KMS-11 (cell line): ENCODE measurements around the gene DMGDH.

Experiments
- H2AFZ ChIP-seq: fragments of 200-600 bp; sonication (generic); 2 replicates; pipeline ENCODE4 v1.6.1; 2016; ENCODE audit warnings: antibody characterized with exemption, mixed run types, low read depth
- H3K27ac ChIP-seq: fragments of 200-600 bp; sonication (generic); 2 replicates; pipeline ENCODE4 v1.6.1; 2016; ENCODE audit warnings: mild to moderate bottlenecking, mixed run types
- H3K27me3 ChIP-seq: fragments of 200-600 bp; sonication (generic); 2 replicates; pipeline ENCODE4 v1.6.1; 2017; ENCODE audit warnings: mild to moderate bottlenecking, low read depth, mixed run types, moderate library complexity; ENCODE audit not compliant: insufficient read depth
- H3K36me3 ChIP-seq: fragments of 200-600 bp; sonication (generic); 2 replicates; pipeline ENCODE4 v1.6.1; 2017; ENCODE audit warnings: mild to moderate bottlenecking, mixed run types; ENCODE audit not compliant: insufficient read depth
- H3K4me1 ChIP-seq: fragments of 200-600 bp; sonication (generic); 2 replicates; pipeline ENCODE4 v1.6.1; 2016; ENCODE audit warnings: mild to moderate bottlenecking, low read depth, mixed run types; ENCODE audit not compliant: poor library complexity, severe bottlenecking
- H3K4me2 ChIP-seq: fragments of 200-600 bp; sonication (generic); 2 replicates; pipeline ENCODE4 v1.7.0; 2016; ENCODE audit warnings: mild to moderate bottlenecking, mixed run types
- H3K4me3 ChIP-seq: fragments of 200-600 bp; sonication (generic); IDR thresholded peaks from 2 replicates; pipeline ENCODE4 v1.6.1; 2017; ENCODE audit warnings: low read depth, low read length, mixed read lengths; ENCODE audit not compliant: insufficient read depth
- H3K79me2 ChIP-seq: fragments of 200-600 bp; sonication (generic); 2 replicates; pipeline ENCODE4 v1.6.1; 2016; ENCODE audit warnings: low read depth, mixed run types; ENCODE audit not compliant: insufficient read depth
- H3K9ac ChIP-seq: fragments of 200-600 bp; sonication (generic); 2 replicates; pipeline ENCODE4 v1.6.1; 2016; ENCODE audit warnings: mild to moderate bottlenecking, mixed run types
- H4K20me1 ChIP-seq: fragments of 200-600 bp; sonication (generic); 2 replicates; pipeline ENCODE4 v1.6.1; 2016; ENCODE audit warnings: mild to moderate bottlenecking, mixed run types; ENCODE audit not compliant: insufficient read depth
- TF ChIP-seq, protein P1 (sequence below): fragments of 200-600 bp; sonication (generic); conservative IDR thresholded peaks from 2 replicates; pipeline ENCODE4 v1.6.1; 2017; ENCODE audit warnings: low read depth, mild to moderate bottlenecking, antibody characterized with exemption, low read length, moderate library complexity, mixed read lengths

The DMGDH gene

DNA sequence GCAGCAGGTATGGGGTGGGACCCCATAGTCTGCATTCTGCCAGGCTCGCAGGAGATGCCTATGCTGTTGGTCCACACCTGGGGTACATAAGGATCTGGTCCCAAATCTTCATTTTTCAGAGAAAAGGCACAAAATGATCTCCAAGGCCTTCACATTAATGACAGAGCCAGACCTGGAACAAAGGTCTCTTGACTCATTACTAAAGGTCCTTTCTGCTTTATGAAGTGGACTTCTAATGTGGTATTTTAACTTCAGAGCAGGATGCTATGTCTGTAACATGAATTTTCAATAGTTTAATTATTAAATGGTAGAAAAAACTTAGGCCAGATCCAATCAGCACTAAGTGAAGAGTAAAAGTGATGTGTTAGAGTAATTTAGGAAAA lies 38.0 kb downstream of the DMGDH start:
- Histone ChIP-seq H3K4me1 (no peaks in the 10 kb centered on the region), H3K4me2 (no peak overlapping the region), H3K27ac (no peak overlapping the region), H3K36me3 (no peaks in the 10 kb centered on the region), H4K20me1 (no peaks in the 10 kb centered on the region), H3K9ac (no peak overlapping the region), H3K79me2 (no peaks in the 10 kb centered on the region), H3K4me3 (no peak overlapping the region), H2AFZ (no peak overlapping the region), H3K27me3 (no peaks in the 10 kb centered on the region)
- TF ChIP-seq, protein P1, sequence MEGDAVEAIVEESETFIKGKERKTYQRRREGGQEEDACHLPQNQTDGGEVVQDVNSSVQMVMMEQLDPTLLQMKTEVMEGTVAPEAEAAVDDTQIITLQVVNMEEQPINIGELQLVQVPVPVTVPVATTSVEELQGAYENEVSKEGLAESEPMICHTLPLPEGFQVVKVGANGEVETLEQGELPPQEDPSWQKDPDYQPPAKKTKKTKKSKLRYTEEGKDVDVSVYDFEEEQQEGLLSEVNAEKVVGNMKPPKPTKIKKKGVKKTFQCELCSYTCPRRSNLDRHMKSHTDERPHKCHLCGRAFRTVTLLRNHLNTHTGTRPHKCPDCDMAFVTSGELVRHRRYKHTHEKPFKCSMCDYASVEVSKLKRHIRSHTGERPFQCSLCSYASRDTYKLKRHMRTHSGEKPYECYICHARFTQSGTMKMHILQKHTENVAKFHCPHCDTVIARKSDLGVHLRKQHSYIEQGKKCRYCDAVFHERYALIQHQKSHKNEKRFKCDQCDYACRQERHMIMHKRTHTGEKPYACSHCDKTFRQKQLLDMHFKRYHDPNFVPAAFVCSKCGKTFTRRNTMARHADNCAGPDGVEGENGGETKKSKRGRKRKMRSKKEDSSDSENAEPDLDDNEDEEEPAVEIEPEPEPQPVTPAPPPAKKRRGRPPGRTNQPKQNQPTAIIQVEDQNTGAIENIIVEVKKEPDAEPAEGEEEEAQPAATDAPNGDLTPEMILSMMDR = no peak

DNA sequence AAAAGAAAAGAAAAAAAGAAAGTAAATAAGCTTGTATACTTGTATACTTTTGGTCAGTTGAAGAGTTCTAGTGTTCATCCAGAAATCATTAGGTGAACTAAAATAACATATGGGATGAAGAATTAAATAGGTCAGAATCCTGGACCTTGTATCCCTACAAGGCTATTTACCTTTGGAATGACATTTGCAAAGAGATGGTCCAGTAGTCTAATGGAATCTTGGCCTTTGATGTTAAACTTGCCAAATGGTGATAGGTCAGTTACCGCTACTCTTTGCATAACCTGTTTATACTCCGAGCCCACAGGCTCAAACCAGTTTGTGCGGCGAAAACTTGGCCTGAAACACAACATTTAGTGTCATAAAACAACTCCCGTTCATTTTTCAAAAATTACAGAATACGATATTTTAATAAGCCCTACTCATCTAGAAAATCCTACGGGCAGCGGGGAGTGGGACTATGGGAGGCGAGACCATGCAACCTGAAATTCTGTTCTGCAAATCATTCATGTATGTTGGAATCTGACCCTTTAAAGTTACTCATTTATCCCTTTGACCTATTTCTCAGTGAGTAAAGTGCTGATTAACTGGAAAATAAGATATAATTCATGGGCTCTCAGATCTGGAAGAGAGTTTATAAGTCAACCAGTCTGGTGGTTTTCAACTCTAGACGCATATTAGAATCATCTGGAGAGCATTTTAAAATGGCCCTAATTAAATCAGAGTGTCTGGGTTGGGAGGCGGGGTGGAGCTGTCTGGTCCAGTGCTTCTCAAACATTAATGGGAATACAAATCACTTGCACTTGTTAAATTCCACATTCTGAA lies 38.6 kb downstream of the DMGDH start:
- Histone ChIP-seq H3K9ac (no peak overlapping the region), H3K27me3 (no peaks in the 10 kb centered on the region), H3K4me2 (no peak overlapping the region), H3K4me3 (no peak overlapping the region), H3K36me3 (no peaks in the 10 kb centered on the region), H3K27ac (no peak overlapping the region), H2AFZ (no peak overlapping the region), H3K4me1 (no peaks in the 10 kb centered on the region), H4K20me1 (no peaks in the 10 kb centered on the region), H3K79me2 (no peaks in the 10 kb centered on the region)
- TF ChIP-seq, protein P1 = no peak

DNA sequence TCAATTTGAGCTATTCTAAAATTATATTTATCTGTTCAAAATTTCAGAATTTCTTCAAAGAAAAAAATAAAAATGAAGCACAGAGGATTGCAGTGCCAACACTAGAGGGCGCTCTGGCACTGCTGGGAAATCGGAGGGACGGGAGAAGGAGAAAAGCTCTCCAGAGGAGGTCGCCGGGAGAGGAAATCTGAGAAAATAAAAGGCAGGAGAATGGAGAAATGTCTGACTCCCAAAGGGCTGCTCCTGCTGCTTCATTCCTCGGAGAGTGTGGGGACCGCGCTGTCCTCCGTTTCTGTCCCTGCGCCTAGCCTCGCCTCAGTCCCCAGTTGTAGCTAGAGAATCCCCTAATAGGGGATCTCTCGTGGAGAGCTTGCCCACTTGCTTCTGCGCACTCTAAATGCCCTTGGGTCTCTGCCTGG lies 44.4 kb downstream of the DMGDH start:
- TF ChIP-seq, protein P1 = peak; percentile 98
- H3K36me3 ChIP-seq = no peaks in the 10 kb centered on the region
- peak overlapping the region; percentile 70 for H2AFZ ChIP-seq
- no peak overlapping the region for H3K4me3 ChIP-seq
- H3K9ac ChIP-seq = no peak overlapping the region
- no peak overlapping the region for H3K27ac ChIP-seq
- H3K4me1 ChIP-seq = no peaks in the 10 kb centered on the region
- H3K27me3 ChIP-seq = no peaks in the 10 kb centered on the region
- H3K4me2 ChIP-seq = peak overlapping the region; percentile 33
- H4K20me1 ChIP-seq = no peaks in the 10 kb centered on the region
- no peaks in the 10 kb centered on the region for H3K79me2 ChIP-seq

DNA sequence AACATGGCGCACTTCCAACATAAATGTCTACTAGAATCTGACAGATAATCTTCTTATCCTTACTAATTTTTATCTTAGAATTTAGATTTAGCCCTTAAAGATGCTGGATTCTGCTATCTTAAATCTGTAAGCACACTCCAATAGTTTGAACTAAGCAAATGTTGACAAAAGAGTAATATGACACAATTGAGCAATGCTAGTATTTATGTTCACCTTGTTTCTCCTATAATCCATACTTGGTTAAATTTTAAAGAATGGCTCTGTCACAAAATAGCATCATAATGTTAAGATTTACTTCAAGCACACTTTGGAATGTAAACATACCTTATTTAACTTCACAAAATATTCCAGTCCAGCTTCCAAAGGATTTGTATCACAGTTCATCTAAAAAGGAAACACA lies 45.5 kb downstream of the DMGDH start:
- Histone ChIP-seq H4K20me1 (no peaks in the 10 kb centered on the region), H3K27ac (no peak overlapping the region), H3K4me1 (no peaks in the 10 kb centered on the region), H3K4me3 (no peak overlapping the region), H3K4me2 (no peak overlapping the region), H3K9ac (no peak overlapping the region), H3K79me2 (no peaks in the 10 kb centered on the region), H3K36me3 (no peaks in the 10 kb centered on the region), H2AFZ (no peak overlapping the region), H3K27me3 (no peaks in the 10 kb centered on the region)
- TF ChIP-seq, protein P1 = no peak
